ENCODE measurements around the gene TTC7B.

Gene TTC7B

GRCh38 chr14:90741682-90741946, 74.6 kb downstream of the TTC7B start:
- DNase-seq (ENCODE audit: low spot score) = no peak

GRCh38 chr14:90740946-90741681, 75.1 kb downstream of the TTC7B start:
- DNase-seq (ENCODE audit: low spot score) = peak; percentile 15

GRCh38 chr14:90740081-90740480, 76.1 kb downstream of the TTC7B start:
- DNase-seq (ENCODE audit: low spot score) = peak; percentile 25

- DNase-seq (ENCODE audit: low spot score) = peak; percentile 58
Observed at GRCh38 chr14:90739318-90740068, 76.7 kb downstream of the TTC7B start.

DNA sequence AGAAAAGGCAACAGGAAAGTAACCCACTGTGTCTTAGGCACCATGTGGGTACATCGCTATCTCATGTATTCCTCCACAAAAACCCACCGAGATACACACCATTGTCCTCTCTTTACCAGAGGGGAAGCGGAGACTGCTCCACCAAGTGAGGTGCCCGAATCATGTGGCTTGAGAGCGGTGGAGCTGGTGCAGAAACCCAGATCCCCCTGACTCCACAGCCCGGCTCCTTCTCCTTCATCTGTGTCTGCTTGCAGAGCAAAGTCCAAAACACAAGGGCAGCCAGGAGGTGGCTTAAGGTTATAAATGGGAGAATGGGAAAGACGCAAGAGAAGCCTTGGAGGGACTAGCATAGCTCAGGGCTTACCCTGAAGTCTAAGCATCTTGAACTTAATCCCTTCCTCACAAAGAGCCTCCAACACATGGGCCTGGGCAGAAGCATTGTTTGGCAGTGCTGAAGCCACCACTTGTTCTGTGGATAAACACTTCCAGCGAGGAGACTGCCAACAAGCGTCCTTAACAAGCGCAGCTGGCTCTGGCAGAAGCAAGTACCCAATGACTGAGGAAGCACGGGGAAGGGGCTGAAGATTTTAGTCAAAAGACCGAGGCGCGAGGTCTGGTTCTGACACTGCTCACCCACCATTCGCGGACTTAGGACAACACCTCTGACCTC, 83.0 kb downstream of the TTC7B start:
- DNase-seq (ENCODE audit: low spot score) = peak; percentile 65

DNA sequence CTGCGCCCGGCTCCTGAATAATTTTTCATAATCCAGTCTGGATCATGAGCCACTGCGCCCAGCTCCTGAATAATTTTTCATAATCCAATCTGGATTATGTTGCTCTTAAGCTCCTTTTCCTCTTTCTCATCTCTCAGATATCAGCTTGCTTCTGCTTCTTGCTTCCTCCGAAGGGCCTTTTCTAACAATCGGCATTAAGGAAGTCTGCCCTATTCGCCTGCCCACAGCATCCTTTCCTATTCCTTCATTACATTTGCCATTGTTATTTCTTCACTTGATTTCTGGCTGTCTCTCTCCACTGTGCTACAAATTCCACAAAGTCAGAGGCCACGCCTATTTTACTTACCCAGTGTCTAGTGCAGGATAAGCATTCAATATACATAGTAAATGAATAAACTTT, 83.5 kb downstream of the TTC7B start:
- DNase-seq (ENCODE audit: low spot score) = no peak

DNA sequence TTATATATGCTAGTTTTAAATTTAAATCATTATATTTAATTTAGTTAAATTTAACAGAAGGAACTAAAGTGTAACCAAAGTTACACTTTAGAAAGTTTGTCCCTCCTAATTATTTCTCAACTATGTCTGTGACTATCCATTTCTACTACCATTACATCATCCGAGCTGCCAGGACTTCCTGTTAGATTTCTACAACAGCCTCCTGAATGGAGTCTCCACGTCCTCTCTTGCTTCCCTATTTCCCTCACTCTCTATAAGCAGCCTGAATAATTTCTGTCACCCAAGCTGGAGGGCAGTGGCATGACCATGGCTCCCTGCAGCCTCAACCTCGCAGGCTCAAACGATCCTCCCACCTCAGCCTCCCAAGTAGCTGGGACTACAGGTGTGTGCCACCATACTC, 84.1 kb downstream of the TTC7B start:
- DNase-seq (ENCODE audit: low spot score) = no peak

GRCh38 chr14:90731487-90731886, 84.7 kb downstream of the TTC7B start:
- DNase-seq (ENCODE audit: low spot score) = no peak

GRCh38 chr14:90730206-90730766, 85.9 kb downstream of the TTC7B start:
- no peak for DNase-seq (ENCODE audit: low spot score)

GRCh38 chr14:90728951-90729350, 87.3 kb downstream of the TTC7B start:
- no peak for DNase-seq (ENCODE audit: low spot score)

- no peak for DNase-seq (ENCODE audit: low spot score)
Observed at GRCh38 chr14:90727082-90727481, 89.1 kb downstream of the TTC7B start.

GRCh38 chr14:90726656-90727055, 89.6 kb downstream of the TTC7B start:
- no peak for DNase-seq (ENCODE audit: low spot score)

GRCh38 chr14:90724866-90725265, 91.4 kb downstream of the TTC7B start:
- no peak for DNase-seq (ENCODE audit: low spot score)

DNA sequence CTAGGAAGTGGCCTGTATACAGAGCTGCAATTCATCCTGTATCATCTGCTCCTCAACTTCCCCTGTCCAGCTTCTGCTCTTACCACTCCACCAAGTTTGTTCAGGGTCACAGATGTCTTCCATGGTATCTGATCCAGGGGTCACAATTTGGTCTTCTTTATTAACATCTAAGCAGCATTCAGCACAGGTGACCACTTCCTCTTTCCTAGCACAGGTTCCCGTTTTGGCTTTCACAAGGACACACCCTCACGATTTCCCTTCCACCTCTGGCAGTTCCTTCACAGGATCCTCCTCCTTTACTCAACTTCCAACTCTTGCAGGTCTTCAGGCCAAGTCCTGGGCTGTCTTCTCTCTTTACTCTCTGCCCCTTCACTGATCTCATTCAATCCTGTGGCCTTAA, 93.6 kb downstream of the TTC7B start:
- DNase-seq (ENCODE audit: low spot score) = no peak

DNA sequence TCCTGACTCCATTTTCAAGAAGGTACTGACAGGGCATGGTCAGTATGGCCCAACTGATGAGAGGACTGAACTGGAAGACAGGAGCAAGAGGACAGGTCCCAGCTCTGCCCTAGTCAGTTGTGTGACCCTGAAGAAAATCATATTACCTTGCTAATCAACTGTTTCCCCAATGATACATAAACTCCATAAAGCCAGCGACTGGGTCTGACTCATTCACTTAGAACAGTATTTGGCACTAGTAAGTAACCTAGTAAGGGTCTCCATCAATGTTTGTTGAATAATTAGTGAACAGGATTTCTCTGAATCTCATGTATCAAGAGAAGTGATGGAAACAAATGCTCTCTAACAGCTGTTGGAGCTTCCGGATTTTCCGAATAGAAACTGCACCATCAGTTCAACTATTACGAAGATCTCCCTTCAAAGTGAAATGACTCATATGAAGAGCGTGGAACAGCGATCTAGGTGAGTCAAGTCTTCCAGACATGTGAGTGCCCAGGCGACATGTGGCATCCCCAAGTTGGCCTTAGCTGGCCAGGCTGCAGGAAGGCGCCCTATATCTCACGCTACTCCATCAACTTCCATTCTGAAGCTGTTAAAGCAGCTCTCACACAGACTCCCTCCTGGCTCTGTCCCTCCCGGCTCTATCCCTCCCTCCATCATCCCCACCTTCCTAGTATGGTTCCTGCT, 94.5 kb downstream of the TTC7B start:
- DNase-seq (ENCODE audit: low spot score) = no peak

DNA sequence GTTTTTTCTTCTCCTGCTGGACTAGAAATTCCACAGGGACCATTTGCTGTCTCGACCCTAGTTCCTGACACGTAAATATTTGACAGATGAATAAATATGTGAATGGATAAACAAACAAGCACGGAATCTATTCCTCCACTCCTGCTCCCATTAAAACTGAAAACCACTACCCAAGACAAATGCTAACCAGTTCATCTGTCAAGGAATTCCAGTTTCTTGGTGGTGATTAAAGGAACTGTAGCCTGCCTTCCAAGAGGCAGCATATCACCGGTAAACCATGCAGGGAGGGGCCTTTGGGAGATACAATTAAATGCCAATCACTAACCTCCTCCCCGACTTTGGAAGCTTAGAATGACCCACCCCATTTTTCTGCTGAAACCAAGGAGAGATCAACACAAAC, 95.4 kb downstream of the TTC7B start:
- no peak for DNase-seq (ENCODE audit: low spot score)

DNA sequence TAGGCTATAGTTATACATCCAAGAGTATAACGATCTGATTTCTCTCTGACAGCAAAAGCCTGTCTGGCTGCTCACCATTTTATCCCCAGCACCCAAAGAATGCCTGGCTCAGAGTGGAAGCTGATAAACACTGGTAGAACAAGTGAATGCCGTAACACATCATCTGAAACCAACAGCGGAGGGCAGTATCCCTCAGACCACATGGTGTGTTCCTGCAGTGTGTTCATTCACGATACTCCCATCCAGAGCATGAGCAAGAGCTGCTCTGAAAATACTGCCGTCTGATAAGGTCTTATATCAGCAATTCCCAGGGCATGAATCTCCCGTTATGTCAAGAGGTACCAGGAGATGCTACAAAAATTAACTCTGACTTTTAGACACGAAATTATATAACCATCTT, 95.9 kb downstream of the TTC7B start:
- no peak for DNase-seq (ENCODE audit: low spot score)

DNA sequence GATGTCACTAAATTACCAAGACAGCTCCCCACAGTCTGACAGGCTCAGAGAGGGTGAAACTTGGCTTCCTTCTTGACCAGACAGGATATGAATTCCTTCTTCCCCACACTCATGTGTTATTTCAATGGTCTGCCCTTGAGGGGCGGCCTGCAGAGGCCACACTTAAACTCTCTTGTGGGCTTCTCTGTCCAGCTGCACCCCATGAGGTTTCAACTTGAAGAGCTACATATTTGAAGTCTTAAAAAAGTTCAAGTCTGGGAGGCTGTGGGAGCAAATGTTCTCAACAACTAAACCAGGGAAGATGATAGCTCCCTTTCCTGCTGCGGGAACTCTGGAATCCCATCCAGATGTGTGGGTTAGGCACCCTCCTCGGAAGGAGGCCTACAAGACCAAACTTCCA, 98.3 kb downstream of the TTC7B start:
- DNase-seq (ENCODE audit: low spot score) = no peak

DNA sequence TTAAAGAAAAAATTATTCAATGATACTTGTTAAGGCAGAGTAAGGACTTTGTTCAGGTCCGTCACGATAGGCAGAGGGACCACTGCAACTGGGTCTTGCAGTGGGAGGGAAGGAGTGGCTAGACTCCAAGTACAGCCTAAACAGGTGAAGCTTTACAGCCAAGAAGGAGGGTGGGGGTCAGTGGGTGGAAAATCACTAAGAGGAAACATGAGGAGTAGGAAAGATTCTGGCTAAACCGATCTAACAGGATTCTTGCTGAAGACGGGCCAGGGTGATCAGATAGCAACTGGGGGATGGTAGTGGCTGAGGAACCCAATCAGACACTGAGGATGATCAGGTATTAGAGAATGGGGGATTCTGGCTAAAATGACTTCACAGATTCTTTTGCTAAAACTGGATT, 100.2 kb downstream of the TTC7B start:
- DNase-seq (ENCODE audit: low spot score) = no peak

DNA sequence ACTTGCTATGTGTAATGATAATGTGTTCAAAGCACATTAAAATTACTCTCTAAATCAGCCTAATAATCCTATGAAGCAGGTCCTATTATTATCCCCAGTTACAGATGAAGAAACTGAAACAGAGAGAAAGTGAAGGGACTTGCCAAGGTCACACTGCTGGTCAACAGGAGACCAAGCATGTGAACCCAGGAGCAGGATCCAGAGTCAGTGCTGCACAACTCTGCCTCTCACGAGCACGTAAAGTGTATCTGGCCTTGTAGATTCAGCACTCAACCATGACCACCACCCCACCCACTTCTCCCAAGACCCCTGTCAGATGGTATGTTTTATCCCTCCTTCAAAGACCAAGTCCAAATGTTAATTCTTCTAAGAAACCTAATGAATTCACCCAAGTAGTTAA, 100.7 kb downstream of the TTC7B start:
- no peak for DNase-seq (ENCODE audit: low spot score)

- DNase-seq (ENCODE audit: low spot score) = no peak
Observed at GRCh38 chr14:90714811-90715210, 101.4 kb downstream of the TTC7B start.

GRCh38 chr14:90704738-90705392, 111.4 kb downstream of the TTC7B start:
- no peak for DNase-seq (ENCODE audit: low spot score)
